Measurements from ENCODE around the gene PRRC2B. TPM values are rescaled to one million over a fixed set of nuclear protein-coding genes. Genes with fewer than 3 reads are reported as not detected.

PRRC2B gene
- total RNA-seq, 1 donor: 70.9 TPM

DNA sequence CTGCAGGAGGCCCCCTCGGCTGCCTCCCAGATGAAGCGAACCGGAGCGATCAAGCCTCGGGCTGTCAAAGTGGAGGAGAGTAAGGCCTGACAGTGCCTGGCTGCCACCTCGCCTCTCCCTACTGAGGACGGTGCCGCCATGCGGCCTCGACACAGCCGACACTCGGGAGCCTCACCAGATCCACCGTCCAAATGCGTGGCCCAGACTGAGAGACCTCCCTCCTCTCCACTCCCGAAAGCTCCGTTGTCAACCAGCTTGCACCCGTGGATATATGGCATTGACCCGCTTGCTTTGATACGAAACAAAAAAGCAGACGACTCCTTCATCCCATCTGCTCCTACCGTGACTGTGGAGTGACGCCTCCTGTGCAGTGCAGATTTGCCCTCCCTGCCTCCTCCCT is 101.9 kb downstream of the PRRC2B start:
- Histone ChIP-seq H3K9me3 (ENCODE audit: low read depth, low read length) (no peaks in the 10 kb centered on the region), H3K27ac (ENCODE audit: low read depth, low read length) (no peak overlapping the region), H3K4me3 (ENCODE audit: insufficient read depth, low read length) (no peak overlapping the region), H2AFZ (ENCODE audit: low read length) (no peak overlapping the region), H3K4me2 (ENCODE audit: insufficient read depth, low read length) (no peak overlapping the region), H3K79me2 (ENCODE audit: insufficient read depth, low read length) (peaks cover 8% of the 10 kb centered on the region), H3K27me3 (ENCODE audit: insufficient read depth, low read length) (no peaks in the 10 kb centered on the region), H3K4me1 (ENCODE audit: insufficient read depth, low read length) (peaks cover 3% of the 10 kb centered on the region), H4K20me1 (ENCODE audit: insufficient read depth, low read length) (peaks cover 30% of the 10 kb centered on the region), H3K36me3 (ENCODE audit: insufficient read depth, low read length) (peaks cover 96% of the 10 kb centered on the region)
- TF ChIP-seq, protein P1, sequence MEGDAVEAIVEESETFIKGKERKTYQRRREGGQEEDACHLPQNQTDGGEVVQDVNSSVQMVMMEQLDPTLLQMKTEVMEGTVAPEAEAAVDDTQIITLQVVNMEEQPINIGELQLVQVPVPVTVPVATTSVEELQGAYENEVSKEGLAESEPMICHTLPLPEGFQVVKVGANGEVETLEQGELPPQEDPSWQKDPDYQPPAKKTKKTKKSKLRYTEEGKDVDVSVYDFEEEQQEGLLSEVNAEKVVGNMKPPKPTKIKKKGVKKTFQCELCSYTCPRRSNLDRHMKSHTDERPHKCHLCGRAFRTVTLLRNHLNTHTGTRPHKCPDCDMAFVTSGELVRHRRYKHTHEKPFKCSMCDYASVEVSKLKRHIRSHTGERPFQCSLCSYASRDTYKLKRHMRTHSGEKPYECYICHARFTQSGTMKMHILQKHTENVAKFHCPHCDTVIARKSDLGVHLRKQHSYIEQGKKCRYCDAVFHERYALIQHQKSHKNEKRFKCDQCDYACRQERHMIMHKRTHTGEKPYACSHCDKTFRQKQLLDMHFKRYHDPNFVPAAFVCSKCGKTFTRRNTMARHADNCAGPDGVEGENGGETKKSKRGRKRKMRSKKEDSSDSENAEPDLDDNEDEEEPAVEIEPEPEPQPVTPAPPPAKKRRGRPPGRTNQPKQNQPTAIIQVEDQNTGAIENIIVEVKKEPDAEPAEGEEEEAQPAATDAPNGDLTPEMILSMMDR (IDR thresholded peaks at IDR 0.05; ENCODE audit: extremely low read depth, low read depth, low read length): no peak
- no peak for DNase-seq (ENCODE audit: insufficient read length, low spot score, missing footprints)

- H3K4me3 ChIP-seq (ENCODE audit: insufficient read depth, low read length): no peak overlapping the region
- H3K4me2 ChIP-seq (ENCODE audit: insufficient read depth, low read length): no peak overlapping the region
- no peak overlapping the region for H3K27ac ChIP-seq (ENCODE audit: low read depth, low read length)
- no peak overlapping the region for H2AFZ ChIP-seq (ENCODE audit: low read length)
- peaks cover 5% of the 10 kb centered on the region for H3K4me1 ChIP-seq (ENCODE audit: insufficient read depth, low read length)
- H3K79me2 ChIP-seq (ENCODE audit: insufficient read depth, low read length): peaks cover 8% of the 10 kb centered on the region
- H3K9me3 ChIP-seq (ENCODE audit: low read depth, low read length): no peaks in the 10 kb centered on the region
- peaks cover 32% of the 10 kb centered on the region for H4K20me1 ChIP-seq (ENCODE audit: insufficient read depth, low read length)
- H3K36me3 ChIP-seq (ENCODE audit: insufficient read depth, low read length): peaks cover 85% of the 10 kb centered on the region
- DNase-seq (ENCODE audit: insufficient read length, low spot score, missing footprints): no peak
- no peaks in the 10 kb centered on the region for H3K27me3 ChIP-seq (ENCODE audit: insufficient read depth, low read length)
- TF ChIP-seq, protein P1 (IDR thresholded peaks at IDR 0.05; ENCODE audit: extremely low read depth, low read depth, low read length): no peak
Observed at GRCh38 chr9:131496844-131497405, 103.0 kb downstream of the PRRC2B start.

DNA sequence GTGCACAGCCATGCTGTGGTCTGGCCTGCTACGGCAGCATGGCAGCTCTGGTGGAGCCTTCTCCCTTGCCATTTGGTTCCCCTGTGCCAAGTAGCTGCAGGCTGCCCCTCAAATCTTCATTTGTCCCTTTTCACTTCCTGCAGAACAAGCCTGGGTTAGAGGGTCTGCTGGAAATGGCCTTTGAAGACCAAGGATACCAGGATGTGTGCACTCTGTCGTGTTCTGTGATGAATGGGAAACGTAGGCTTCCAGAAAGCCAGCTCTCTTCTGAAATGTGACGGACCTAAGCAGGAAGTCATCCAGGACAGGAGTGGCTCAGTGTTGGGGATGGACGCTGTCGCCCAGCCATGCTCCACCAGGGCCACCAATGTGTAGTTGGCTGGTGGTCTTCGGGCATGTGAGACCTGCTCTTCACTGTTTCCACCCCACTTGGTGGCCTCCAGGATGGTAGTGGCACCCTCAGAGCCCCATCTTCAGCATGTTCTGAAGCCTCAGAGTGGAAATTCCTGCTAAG is 105.4 kb downstream of the PRRC2B start:
- no peak for DNase-seq (ENCODE audit: insufficient read length, low spot score, missing footprints)
- TF ChIP-seq, protein P1 (IDR thresholded peaks at IDR 0.05; ENCODE audit: extremely low read depth, low read depth, low read length): no peak
- peaks cover 61% of the 10 kb centered on the region for H3K36me3 ChIP-seq (ENCODE audit: insufficient read depth, low read length)

DNA sequence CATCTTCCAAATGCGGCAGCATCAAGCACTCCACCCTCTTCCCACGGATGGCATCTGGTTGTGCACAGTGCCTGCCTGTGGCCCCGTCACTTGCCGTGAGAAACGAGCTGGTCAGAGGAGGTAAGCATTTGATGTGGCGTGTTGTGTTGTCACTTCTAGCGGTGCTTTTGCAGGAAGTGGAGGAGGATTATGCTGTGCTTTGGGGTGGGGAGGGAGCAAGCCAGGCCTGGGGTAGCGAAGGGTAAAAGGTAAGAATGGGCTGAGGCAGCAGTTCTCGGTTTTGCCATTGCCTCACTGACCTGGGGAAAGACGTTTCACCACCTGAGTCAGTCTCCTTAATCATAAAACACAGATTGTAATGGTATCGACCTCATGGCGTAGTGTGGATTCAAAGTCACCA is 106.5 kb downstream of the PRRC2B start:
- no peaks in the 10 kb centered on the region for H3K9me3 ChIP-seq (ENCODE audit: low read depth, low read length)
- H3K4me1 ChIP-seq (ENCODE audit: insufficient read depth, low read length): peaks cover 15% of the 10 kb centered on the region
- H4K20me1 ChIP-seq (ENCODE audit: insufficient read depth, low read length): peaks cover 24% of the 10 kb centered on the region
- peaks cover 52% of the 10 kb centered on the region for H3K36me3 ChIP-seq (ENCODE audit: insufficient read depth, low read length)
- H3K79me2 ChIP-seq (ENCODE audit: insufficient read depth, low read length): peaks cover 23% of the 10 kb centered on the region
- no peaks in the 10 kb centered on the region for H3K27me3 ChIP-seq (ENCODE audit: insufficient read depth, low read length)
- DNase-seq (ENCODE audit: insufficient read length, low spot score, missing footprints): no peak
- no peak overlapping the region for H3K4me3 ChIP-seq (ENCODE audit: insufficient read depth, low read length)
- TF ChIP-seq, protein P1 (IDR thresholded peaks at IDR 0.05; ENCODE audit: extremely low read depth, low read depth, low read length): no peak
- H3K27ac ChIP-seq (ENCODE audit: low read depth, low read length): peak overlapping the region; percentile 3
- H3K4me2 ChIP-seq (ENCODE audit: insufficient read depth, low read length): no peak overlapping the region
- no peak overlapping the region for H2AFZ ChIP-seq (ENCODE audit: low read length)

More for the DNA sequence above, 105.4 kb downstream of the PRRC2B start:
- Histone ChIP-seq H2AFZ (ENCODE audit: low read length) (no peak overlapping the region), H3K79me2 (ENCODE audit: insufficient read depth, low read length) (peaks cover 15% of the 10 kb centered on the region), H3K4me2 (ENCODE audit: insufficient read depth, low read length) (no peak overlapping the region), H4K20me1 (ENCODE audit: insufficient read depth, low read length) (peaks cover 25% of the 10 kb centered on the region), H3K27ac (ENCODE audit: low read depth, low read length) (no peak overlapping the region), H3K4me3 (ENCODE audit: insufficient read depth, low read length) (no peak overlapping the region), H3K27me3 (ENCODE audit: insufficient read depth, low read length) (no peaks in the 10 kb centered on the region), H3K9me3 (ENCODE audit: low read depth, low read length) (no peaks in the 10 kb centered on the region), H3K4me1 (ENCODE audit: insufficient read depth, low read length) (peaks cover 14% of the 10 kb centered on the region)

Data from osteoblast (primary cell).